ENCODE measurements around the gene C13orf46.

C13orf46 gene

GRCh38 chr13:113920606-113921286 lies 53.1 kb downstream of the C13orf46 start:
- DNase-seq: no peak

- no peak for DNase-seq
Observed at GRCh38 chr13:113919761-113920559, 53.9 kb downstream of the C13orf46 start.

GRCh38 chr13:113918981-113919701 lies 54.7 kb downstream of the C13orf46 start:
- DNase-seq: no peak

DNA sequence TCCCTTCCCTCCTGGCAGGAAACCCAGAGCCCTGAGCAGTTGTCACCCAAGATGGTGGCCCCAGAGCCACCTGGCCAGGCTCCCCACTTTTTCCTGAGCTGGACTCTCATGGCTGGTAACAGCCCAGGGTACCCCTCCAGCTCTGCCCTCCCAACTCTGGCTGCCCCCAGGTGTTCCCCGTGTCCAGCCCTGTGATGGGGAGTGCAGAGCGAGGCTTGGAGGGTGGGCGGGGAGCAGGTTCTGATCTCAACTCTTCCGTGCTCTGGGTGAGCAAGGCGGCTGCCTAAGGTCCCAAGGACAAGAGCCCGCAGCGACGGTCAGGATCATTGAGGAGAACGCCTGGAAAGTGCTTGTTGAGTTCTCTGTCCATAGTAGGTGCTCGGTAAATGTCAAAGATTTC lies 55.3 kb downstream of the C13orf46 start:
- DNase-seq: no peak

DNA sequence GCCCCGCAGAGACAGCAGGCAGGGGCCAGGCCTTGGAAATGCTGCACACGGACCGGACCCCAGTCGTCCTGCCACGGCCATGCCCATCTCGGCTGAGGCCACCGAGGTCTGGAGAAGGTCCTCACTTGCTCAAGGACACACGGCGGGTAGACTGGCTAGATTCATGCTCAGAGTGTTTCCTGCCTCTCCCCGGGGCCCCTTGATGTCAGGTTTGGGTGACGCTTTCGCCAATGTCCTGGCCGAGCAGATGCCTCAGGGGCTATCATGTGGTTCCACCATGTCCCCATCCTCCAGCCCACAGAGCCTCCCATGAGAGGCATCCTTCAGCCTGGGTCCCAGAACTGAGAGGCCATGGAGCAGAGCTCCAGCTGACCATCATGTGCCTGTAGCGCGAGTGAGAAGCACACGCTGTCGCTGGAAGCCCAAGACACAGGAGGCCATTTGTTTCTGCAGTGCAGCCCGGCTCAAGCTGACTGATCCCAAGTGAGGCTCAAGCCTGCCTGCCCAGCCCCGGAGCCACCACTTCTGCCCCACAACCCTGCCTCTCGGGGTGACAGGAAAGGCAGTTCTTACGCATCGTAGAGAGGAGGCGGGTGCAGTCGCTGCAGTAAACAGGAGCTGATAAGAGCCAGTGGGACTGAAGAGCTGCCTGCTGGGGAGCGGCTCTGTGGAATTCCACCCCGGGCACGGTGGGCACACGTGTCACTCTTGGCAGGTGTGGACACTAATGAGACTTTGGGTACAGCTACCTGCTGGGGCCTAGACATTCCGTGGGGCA lies 56.1 kb downstream of the C13orf46 start:
- DNase-seq: peak in 1 of 2 donors; percentile 14

DNA sequence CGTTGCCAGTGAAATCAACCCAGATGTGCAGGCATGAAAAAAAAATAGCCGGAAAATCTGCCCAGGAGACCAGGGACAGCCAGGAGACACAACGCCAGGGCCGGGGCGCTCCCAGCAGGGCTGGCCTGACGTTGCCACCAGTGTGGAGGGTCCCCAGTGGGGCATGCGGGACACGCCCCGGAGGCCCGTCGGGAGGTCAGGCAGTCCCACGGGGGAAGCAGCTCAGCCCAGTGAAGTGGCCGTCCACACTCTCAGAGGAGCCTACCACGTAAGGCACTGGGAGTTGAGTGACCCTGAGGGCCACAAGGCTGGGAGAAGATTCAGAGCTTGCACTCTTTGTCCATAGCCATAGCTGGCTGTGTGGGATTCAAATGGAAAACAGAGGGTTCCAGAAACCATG lies 56.8 kb downstream of the C13orf46 start:
- DNase-seq: peak in 1 of 2 donors; percentile 16

DNA sequence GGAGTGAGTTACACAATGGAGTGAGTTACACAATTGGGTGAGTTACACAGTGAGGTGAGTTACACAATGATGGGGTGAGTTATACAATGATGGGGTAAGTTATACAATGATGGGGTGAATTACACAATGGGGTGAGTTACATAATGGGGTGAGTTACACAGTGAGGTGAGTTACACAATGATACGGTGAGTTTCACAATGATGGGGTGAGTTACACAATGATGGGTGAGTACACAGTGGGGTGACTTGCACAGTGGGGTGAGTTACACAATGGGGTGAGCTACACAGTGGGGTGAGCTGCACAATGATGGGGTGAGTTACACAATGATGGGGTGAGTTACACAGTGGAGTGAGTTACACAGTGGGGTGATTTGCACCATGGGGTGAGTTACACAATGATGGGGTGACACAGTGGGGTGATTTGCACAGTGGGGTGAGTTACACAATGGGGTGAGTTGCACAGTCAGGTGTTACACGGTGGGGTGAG lies 57.5 kb downstream of the C13orf46 start:
- DNase-seq: peak in 1 of 2 donors; percentile 3

- DNase-seq: peak in 1 of 2 donors; percentile 10
Observed at GRCh38 chr13:113915786-113916329, 58.0 kb downstream of the C13orf46 start.

- DNase-seq: peak in 1 of 2 donors; percentile 3
Observed at GRCh38 chr13:113915012-113915763, 58.7 kb downstream of the C13orf46 start.

DNA sequence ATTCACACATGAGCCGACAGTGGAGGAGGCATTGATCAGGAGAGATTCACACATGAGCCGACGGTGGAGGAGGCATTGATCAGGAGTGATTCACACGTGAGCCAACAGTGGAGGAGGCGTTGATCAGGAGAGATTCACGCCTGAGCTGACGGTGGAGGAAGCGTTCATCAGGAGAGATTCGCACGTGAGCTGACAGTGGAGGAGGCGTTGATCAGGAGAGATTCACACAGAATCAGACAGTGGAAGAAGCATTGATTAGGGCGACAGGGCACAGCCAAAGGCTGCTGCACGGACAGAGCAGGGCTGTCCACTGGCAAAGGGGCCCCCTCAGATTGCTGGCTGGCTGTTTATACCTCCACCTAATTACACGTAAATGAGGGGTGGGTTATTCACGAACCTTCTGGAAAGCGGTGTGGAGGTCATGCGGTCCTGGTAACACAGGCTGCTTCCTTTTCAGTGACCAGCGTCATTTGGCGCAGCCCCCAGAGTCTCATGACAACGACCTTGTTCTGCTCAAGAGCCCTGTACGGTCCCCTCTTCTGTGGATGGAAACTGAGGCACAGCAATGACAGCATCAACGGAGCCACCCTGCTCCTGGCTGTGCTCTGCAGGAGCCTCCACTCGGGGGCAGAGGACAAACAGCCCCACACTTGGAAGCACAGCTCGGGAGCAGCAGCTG lies 59.4 kb downstream of the C13orf46 start:
- peak in 1 of 2 donors; percentile 8 for DNase-seq

GRCh38 chr13:113913838-113914237 lies 60.0 kb downstream of the C13orf46 start:
- DNase-seq: peak in 1 of 2 donors; percentile 4

DNA sequence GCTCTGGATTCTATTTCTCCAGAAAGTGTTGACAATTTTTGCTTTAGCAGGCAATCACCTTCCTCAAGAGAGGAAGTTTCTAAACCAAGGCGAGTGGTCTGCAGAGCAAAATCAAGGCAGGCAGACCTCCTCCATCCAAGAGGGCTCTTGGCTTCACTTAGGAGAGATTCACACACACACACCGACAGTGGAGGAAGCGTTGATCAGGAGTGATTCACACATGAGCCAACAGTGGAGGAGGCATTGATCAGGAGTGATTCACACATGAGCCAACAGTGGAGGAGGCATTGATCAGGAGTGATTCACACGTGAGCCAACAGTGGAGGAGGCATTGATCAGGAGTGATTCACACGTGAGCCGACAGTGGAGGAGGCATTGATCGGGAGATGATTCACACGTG lies 60.5 kb downstream of the C13orf46 start:
- DNase-seq: peak in 1 of 2 donors; percentile 17

DNA sequence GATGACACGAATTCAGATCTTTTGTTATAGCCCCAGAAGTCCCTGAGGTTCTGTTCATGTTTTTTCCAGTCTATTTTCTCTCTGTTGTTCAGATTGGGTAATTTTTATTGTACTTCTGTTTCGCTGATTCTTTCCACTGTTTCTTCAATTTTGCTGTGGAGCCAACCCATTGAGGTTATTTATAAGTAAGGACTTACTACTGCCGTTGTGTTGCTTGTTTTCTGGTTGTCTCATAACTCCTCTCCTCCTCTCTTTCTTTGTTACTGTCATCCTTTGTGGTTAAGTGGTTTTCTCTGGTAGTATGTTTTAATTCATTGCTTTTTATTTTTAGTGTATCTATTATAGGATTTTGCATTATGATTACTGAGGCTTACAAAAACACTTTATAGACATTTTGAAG lies 61.3 kb downstream of the C13orf46 start:
- DNase-seq: no peak

GRCh38 chr13:113907635-113908617 lies 66.0 kb downstream of the C13orf46 start:
- DNase-seq: peak in 1 of 2 donors; percentile 13

GRCh38 chr13:113906571-113906970 lies 67.3 kb downstream of the C13orf46 start:
- peak in 1 of 2 donors; percentile 15 for DNase-seq

GRCh38 chr13:113905942-113906341 lies 67.9 kb downstream of the C13orf46 start:
- DNase-seq: peak in 1 of 2 donors; percentile 9

- peak in 1 of 2 donors; percentile 1 for DNase-seq
Observed at GRCh38 chr13:113905018-113905417, 68.9 kb downstream of the C13orf46 start.

- DNase-seq: peak; percentile 23 to 40
Observed at GRCh38 chr13:113904411-113904810, 69.5 kb downstream of the C13orf46 start.

DNA sequence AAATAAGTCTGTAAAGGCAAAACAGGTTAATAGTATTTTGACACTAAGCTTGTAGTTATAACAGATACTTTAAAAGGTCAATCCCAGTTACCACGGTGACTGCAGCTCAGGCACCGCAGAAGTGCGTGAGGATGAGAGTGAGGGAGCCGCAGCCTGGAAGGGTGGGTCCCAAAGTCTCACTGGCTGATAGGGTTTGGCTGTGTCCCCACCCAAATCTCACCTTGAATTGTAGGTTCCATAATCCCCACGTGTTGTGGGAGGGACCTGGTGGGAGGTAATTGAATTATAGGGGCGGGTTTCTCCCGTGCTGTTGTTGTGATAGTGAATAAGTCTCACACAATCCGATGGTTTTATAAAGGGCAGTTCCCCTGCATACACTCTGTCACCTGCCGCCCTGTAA lies 70.0 kb downstream of the C13orf46 start:
- DNase-seq: peak in 1 of 2 donors; percentile 12

All from stimulated activated CD4-positive, alpha-beta T cell treated with anti-CD3 and anti-CD28 coated beads, Interleukin-2, amount 100 ng/mL, for 24 hours (primary cell).